Uterus (tissue), 2 donors: Measurements from ENCODE around the gene PTPRE.

Experiments
- CTCF ChIP-seq, 4 experiments: fragments of 200-600 bp in 2 of 4; fragments of 450-650 bp in 2 of 4; sonication (generic) in 2 of 4; IDR thresholded peaks; one replicate each; pipeline ENCODE4 v1.5.1; 2016 to 2019; ENCODE audit warnings: antibody characterized with exemption in 4 of 4, mild to moderate bottlenecking in 2 of 4, moderate library complexity in 1 of 4
- POLR2A ChIP-seq, 2 donors: fragments of 450-650 bp; IDR thresholded peaks; one replicate each; pipeline ENCODE4 v1.6.1; 2016; ENCODE audit warnings: antibody characterized with exemption in 2 of 2, mild to moderate bottlenecking in 1 of 2, moderate library complexity in 1 of 2

- TF ChIP-seq POLR2A (IDR thresholded peaks at IDR 0.05) (no peak), CTCF (IDR thresholded peaks at IDR 0.05) (no peak)
These were observed 37.4 kb downstream of the PTPRE start for GRCh38 chr10:127944256-127944655.
